ENCODE results near the gene DNAJC17. TPM values are rescaled to one million over a fixed set of nuclear protein-coding genes. Genes with fewer than 3 reads are reported as not detected.

DNAJC17 gene
- total RNA-seq, 2 experiments from 2014 or later, result 35.8 to 35.9 TPM

- ATAC-seq (peak; percentile 96), DNase-seq (peak; percentile 85)
- Mint-ChIP-seq H3K4me1 (ENCODE audit: low read depth) (peaks cover 33% of the 10 kb centered on the region), H3K9me3 (no peaks in the 10 kb centered on the region), H3K4me3 (peak overlapping the region; percentile 36), H3K27me3 (no peaks in the 10 kb centered on the region), H3K27ac (peak overlapping the region; percentile 88), H3K36me3 (ENCODE audit: low read depth) (peaks cover 27% of the 10 kb centered on the region)
- ChIA-PET CTCF (interaction anchor here (0.8 to 4.0 kb wide), 14 partner anchors 9 to 197 kb away, joined by 3 to 32 read pairs (median 4); partner anchors contain the start of genes C15orf62 and GCHFR), POLR2A (interaction anchor here (0.8 to 3.2 kb wide), 13 partner anchors 8 to 62 kb away, joined by 3 to 16 read pairs (median 4); partner anchors contain the start of genes GCHFR, RAD51, RMDN3 and ZFYVE19)
- intact Hi-C loops (cut with micrococcal nuclease), result no loop called here
- TF ChIP-seq, protein P1, sequence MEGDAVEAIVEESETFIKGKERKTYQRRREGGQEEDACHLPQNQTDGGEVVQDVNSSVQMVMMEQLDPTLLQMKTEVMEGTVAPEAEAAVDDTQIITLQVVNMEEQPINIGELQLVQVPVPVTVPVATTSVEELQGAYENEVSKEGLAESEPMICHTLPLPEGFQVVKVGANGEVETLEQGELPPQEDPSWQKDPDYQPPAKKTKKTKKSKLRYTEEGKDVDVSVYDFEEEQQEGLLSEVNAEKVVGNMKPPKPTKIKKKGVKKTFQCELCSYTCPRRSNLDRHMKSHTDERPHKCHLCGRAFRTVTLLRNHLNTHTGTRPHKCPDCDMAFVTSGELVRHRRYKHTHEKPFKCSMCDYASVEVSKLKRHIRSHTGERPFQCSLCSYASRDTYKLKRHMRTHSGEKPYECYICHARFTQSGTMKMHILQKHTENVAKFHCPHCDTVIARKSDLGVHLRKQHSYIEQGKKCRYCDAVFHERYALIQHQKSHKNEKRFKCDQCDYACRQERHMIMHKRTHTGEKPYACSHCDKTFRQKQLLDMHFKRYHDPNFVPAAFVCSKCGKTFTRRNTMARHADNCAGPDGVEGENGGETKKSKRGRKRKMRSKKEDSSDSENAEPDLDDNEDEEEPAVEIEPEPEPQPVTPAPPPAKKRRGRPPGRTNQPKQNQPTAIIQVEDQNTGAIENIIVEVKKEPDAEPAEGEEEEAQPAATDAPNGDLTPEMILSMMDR (IDR thresholded peaks at IDR 0.05), result no peak
These were observed 63.1 kb downstream of the DNAJC17 start for GRCh38 chr15:40743921-40744814.

DNA sequence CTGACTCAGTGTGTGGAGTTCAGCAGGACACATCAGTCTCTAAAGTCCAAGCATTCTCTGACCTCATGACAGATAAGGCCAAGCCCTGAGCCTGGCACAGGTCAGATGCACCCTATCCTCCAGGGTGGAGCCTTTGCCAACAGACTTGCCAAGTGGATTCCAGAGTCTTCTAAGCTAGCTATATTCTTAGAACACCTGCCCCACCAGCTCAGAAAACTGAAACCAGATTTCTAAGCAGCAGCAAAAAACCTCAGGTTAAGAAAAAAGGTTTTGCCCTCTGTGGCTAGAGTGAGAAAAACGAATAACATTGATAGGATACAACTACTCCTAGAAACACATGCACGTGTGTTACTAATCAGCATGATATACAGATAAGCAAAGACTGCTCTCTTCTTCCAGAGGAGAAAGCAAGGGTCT, 63.8 kb downstream of the DNAJC17 start:
- H3K27ac Mint-ChIP-seq, result peak overlapping the region; percentile 88
- H3K9me3 Mint-ChIP-seq, result no peaks in the 10 kb centered on the region
- intact Hi-C loops (cut with micrococcal nuclease), result no loop called here
- TF ChIP-seq, protein P1 (IDR thresholded peaks at IDR 0.05), result no peak
- no peak overlapping the region for H3K4me3 Mint-ChIP-seq
- H3K4me1 Mint-ChIP-seq (ENCODE audit: low read depth), result peaks cover 33% of the 10 kb centered on the region
- DNase-seq, result no peak
- no peak for ATAC-seq
- peaks cover 33% of the 10 kb centered on the region for H3K36me3 Mint-ChIP-seq (ENCODE audit: low read depth)
- ChIA-PET CTCF (interaction anchor here (0.9 to 4.0 kb wide), 10 partner anchors 10 to 198 kb away, joined by 3 to 32 read pairs (median 4); partner anchors contain the start of genes C15orf62 and GCHFR), POLR2A (interaction anchor here (0.8 to 3.2 kb wide), 9 partner anchors 14 to 63 kb away, joined by 3 to 16 read pairs (median 4); partner anchors contain the start of genes GCHFR, RAD51 and ZFYVE19)
- no peaks in the 10 kb centered on the region for H3K27me3 Mint-ChIP-seq

- H3K4me1 Mint-ChIP-seq (ENCODE audit: low read depth), result peaks cover 27% of the 10 kb centered on the region
- no peak overlapping the region for H3K4me3 Mint-ChIP-seq
- TF ChIP-seq, protein P1 (IDR thresholded peaks at IDR 0.05), result no peak
- no peaks in the 10 kb centered on the region for H3K9me3 Mint-ChIP-seq
- DNase-seq (no peak), ATAC-seq (no peak)
- H3K27me3 Mint-ChIP-seq, result no peaks in the 10 kb centered on the region
- intact Hi-C loops (cut with micrococcal nuclease), result no loop called here
- CTCF ChIA-PET, result interaction anchor here (1.0 to 4.7 kb wide), 4 partner anchors 17 to 154 kb away, joined by 3 to 18 read pairs (median 4); partner anchors contain the start of gene VPS18
- no peak overlapping the region for H3K27ac Mint-ChIP-seq
- H3K36me3 Mint-ChIP-seq (ENCODE audit: low read depth), result peaks cover 51% of the 10 kb centered on the region
- POLR2A ChIA-PET, result interaction anchor here (0.8 to 3.1 kb wide), 4 partner anchors 11 to 28 kb away, joined by 3 to 12 read pairs (median 7); no protein-coding TSS in a partner anchor
These were observed 67.4 kb downstream of the DNAJC17 start for GRCh38 chr15:40739854-40740253.

DNA sequence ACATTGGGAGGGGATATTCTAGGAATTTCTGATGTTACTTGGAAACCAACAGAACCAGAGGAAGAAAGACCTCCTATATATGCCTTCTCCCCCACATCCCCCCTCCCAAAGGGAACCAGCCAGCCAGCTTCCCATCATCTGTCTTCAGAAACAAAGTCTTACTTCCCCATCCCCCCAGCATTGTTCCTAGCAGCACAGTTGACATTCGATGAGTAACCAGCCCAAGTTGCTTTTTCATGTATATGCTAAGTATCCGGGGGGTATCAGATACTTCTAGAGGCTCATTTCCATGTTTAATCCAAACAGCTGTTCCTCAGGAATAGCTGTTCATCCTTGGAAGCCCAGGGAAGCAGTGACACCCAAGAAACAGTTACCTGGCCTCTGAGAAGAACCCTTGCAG, 68.2 kb downstream of the DNAJC17 start:
- no peak for ATAC-seq
- H3K27ac Mint-ChIP-seq, result no peak overlapping the region
- no peak overlapping the region for H3K4me3 Mint-ChIP-seq
- ChIA-PET CTCF (interaction anchor here (0.6 to 4.7 kb wide), 6 partner anchors 8 to 155 kb away, joined by 3 to 18 read pairs (median 3); partner anchors contain the start of gene VPS18), POLR2A (interaction anchor here (0.6 to 3.1 kb wide), 6 partner anchors 10 to 26 kb away, joined by 3 to 12 read pairs (median 4); no protein-coding TSS in a partner anchor)
- no peaks in the 10 kb centered on the region for H3K27me3 Mint-ChIP-seq
- no peaks in the 10 kb centered on the region for H3K9me3 Mint-ChIP-seq
- no peak for DNase-seq
- peaks cover 51% of the 10 kb centered on the region for H3K36me3 Mint-ChIP-seq (ENCODE audit: low read depth)
- H3K4me1 Mint-ChIP-seq (ENCODE audit: low read depth), result peaks cover 20% of the 10 kb centered on the region
- TF ChIP-seq, protein P1 (IDR thresholded peaks at IDR 0.05), result no peak
- intact Hi-C loops (cut with micrococcal nuclease), result no loop called here

Data from activated CD8-positive, alpha-beta T cell treated with anti-CD3 and anti-CD28 coated beads for 36 hours (primary cell).